ENCODE results near the gene VPS45. TPM values are rescaled to one million over a fixed set of nuclear protein-coding genes. Genes with fewer than 3 reads are reported as not detected.

Gene VPS45
- total and polyA plus RNA-seq, 2 of the 13 experiments (the other 11 are each of a cell fraction or from before 2014, with no cell fraction given), result 15.2 to 25.2 TPM

DNA sequence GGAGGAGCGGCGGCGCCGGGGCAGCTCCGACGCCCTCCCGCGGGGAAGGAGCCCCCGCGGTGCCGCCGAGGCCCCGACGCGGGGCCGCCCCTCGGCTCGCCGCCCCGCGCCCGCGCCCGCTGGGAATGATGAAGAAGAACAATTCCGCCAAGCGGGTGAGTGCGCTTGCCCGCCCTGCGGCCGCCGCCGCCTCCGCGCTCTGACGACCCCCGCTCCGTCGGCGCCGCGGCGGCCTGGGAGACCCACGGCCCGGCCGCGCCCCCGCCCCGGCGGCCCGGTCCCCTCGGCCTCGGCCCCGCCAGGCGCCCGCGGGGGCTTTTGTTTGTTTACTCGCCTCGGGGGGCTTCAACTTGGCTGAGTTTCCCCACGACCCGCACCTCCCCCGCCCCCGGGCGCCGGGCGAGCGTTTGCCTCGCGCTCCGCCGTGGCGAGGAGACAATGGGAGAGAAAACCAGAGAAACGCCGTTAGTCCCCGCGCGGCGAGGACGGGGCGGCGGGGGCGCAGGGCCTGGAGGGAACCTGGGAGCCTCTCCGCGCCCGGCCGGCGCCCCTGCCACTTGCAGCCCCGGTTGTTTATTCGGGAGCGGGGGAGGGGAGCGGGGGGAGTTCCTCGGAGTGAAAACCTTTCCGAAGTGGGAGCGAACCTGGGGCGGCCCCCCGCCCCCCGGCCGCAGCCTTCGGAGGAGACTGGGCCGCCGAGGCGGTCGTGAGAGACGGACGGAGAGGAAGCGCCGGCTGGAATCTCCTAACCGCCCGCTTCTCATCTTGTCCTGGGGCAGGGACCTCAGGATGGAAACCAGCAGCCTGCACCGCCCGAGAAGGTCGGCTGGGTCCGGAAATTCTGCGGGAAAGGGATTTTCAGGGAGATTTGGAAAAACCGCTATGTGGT is 82.8 kb downstream of the VPS45 start (continued):
- TF ChIP-seq PCBP1 (IDR thresholded peaks at IDR 0.05; ENCODE audit: borderline replicate concordance, low read depth, low read length), result peak; percentile 50; the same call in 1 of the 2 replicates
- TF ChIP-seq, protein P1, sequence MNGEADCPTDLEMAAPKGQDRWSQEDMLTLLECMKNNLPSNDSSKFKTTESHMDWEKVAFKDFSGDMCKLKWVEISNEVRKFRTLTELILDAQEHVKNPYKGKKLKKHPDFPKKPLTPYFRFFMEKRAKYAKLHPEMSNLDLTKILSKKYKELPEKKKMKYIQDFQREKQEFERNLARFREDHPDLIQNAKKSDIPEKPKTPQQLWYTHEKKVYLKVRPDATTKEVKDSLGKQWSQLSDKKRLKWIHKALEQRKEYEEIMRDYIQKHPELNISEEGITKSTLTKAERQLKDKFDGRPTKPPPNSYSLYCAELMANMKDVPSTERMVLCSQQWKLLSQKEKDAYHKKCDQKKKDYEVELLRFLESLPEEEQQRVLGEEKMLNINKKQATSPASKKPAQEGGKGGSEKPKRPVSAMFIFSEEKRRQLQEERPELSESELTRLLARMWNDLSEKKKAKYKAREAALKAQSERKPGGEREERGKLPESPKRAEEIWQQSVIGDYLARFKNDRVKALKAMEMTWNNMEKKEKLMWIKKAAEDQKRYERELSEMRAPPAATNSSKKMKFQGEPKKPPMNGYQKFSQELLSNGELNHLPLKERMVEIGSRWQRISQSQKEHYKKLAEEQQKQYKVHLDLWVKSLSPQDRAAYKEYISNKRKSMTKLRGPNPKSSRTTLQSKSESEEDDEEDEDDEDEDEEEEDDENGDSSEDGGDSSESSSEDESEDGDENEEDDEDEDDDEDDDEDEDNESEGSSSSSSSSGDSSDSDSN (CRISPR knock-in tag; IDR thresholded peaks at IDR 0.05), result peak; percentile 26
- TF ChIP-seq ZNF264 (CRISPR knock-in tag; IDR thresholded peaks at IDR 0.05), result no peak
- TF ChIP-seq RFXAP (CRISPR knock-in tag; IDR thresholded peaks at IDR 0.05; ENCODE audit: borderline replicate concordance), result no peak
- peak; percentile 20; the same call in 1 of the 2 replicates for TF ChIP-seq ZNF274 (CRISPR knock-in tag; IDR thresholded peaks at IDR 0.05)
- TF ChIP-seq, protein P2, sequence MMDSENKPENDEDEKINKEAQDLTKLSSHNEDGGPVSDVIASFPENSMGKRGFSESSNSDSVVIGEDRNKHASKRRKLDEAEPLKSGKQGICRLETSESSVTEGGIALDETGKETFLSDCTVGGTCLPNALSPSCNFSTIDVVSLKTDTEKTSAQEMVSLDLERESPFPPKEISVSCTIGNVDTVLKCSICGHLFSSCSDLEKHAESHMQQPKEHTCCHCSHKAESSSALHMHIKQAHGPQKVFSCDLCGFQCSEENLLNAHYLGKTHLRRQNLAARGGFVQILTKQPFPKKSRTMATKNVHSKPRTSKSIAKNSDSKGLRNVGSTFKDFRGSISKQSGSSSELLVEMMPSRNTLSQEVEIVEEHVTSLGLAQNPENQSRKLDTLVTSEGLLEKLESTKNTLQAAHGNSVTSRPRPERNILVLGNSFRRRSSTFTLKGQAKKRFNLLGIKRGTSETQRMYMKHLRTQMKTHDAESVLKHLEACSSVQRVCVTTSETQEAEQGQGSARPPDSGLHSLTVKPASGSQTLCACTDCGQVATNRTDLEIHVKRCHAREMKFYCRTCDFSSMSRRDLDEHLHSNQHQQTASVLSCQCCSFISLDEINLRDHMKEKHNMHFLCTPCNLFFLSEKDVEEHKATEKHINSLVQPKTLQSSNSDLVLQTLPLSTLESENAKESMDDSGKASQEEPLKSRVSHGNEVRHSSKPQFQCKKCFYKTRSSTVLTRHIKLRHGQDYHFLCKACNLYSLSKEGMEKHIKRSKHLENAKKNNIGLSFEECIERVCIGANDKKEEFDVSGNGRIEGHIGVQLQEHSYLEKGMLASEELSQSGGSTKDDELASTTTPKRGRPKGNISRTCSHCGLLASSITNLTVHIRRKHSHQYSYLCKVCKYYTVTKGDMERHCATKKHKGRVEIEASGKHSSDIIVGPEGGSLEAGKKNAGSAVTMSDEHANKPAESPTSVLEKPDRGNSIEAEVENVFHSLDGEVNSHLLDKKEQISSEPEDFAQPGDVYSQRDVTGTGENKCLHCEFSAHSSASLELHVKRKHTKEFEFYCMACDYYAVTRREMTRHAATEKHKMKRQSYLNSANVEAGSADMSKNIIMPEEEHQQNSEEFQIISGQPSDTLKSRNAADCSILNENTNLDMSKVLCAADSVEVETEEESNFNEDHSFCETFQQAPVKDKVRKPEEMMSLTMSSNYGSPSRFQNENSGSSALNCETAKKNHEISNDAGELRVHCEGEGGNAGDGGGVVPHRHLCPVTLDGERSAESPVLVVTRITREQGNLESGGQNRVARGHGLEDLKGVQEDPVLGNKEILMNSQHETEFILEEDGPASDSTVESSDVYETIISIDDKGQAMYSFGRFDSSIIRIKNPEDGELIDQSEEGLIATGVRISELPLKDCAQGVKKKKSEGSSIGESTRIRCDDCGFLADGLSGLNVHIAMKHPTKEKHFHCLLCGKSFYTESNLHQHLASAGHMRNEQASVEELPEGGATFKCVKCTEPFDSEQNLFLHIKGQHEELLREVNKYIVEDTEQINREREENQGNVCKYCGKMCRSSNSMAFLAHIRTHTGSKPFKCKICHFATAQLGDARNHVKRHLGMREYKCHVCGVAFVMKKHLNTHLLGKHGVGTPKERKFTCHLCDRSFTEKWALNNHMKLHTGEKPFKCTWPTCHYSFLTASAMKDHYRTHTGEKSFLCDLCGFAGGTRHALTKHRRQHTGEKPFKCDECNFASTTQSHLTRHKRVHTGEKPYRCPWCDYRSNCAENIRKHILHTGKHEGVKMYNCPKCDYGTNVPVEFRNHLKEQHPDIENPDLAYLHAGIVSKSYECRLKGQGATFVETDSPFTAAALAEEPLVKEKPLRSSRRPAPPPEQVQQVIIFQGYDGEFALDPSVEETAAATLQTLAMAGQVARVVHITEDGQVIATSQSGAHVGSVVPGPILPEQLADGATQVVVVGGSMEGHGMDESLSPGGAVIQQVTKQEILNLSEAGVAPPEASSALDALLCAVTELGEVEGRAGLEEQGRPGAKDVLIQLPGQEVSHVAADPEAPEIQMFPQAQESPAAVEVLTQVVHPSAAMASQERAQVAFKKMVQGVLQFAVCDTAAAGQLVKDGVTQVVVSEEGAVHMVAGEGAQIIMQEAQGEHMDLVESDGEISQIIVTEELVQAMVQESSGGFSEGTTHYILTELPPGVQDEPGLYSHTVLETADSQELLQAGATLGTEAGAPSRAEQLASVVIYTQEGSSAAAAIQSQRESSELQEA (CRISPR knock-in tag; IDR thresholded peaks at IDR 0.05; ENCODE audit: not compliant biosample characterization), result no peak
- TF ChIP-seq ZNF713 (CRISPR knock-in tag; IDR thresholded peaks at IDR 0.05), result no peak

All from HepG2 (cell line).